GM18519 (cell line): ENCODE results near the gene RAG2.
"Not testable (repeated sequence)": the region's sequence is repeated elsewhere in the genome, so short reads cannot be mapped to it uniquely, and the experiment has no call there.

Source experiments
- ATAC-seq: cut with Tn5 transposase; IDR thresholded peaks from one replicate; pipeline ENCODE4 v1.9.1; 2021; ENCODE audit warnings: mild to moderate bottlenecking, moderate library complexity; ENCODE audit not compliant: unreplicated experiment, low FRiP score

RAG2 gene

GRCh38 chr11:36558571-36559413 is 39.2 kb downstream of the RAG2 start:
- ATAC-seq = peak; percentile 92

DNA sequence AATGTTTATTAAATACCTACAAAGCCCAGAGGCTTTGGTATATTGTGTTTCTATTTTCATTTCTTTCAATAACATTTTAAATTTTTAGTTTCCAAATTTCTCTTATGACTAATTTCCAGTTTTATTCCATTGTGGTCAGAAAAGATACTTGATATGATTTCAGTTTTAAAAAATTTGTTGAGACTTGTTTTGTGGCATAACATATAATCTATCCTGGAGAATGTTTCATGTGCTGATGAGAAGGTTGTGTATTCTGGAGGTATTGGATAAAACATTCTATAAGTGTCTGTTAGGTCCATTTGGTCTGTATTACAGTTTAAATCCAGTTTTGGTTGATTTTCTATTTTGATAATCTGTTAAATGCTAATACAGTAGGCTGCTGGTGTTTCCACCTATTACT is 40.0 kb downstream of the RAG2 start:
- ATAC-seq = no peak

GRCh38 chr11:36557390-36557789 is 40.6 kb downstream of the RAG2 start:
- ATAC-seq = not testable (repeated sequence)

GRCh38 chr11:36550385-36551115 is 47.5 kb downstream of the RAG2 start:
- ATAC-seq = no peak
